ENCODE data around the gene CCDC24.

DNA sequence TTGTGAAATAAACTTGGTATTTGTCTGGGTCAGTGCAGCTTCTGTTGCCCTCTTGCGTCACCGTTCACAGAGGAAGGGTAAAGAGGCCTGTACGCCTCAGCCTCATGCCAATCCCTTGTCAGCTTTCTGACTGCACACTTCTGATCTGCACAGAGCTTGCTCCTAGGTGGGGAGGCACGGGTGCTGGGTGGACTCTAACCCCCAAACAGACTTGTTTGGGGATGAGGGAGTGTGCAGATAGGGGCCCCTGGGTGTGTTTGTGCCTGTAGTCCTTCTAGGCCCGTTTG lies 13.2 kb upstream of the CCDC24 start:
- TF ChIP-seq, protein P1, sequence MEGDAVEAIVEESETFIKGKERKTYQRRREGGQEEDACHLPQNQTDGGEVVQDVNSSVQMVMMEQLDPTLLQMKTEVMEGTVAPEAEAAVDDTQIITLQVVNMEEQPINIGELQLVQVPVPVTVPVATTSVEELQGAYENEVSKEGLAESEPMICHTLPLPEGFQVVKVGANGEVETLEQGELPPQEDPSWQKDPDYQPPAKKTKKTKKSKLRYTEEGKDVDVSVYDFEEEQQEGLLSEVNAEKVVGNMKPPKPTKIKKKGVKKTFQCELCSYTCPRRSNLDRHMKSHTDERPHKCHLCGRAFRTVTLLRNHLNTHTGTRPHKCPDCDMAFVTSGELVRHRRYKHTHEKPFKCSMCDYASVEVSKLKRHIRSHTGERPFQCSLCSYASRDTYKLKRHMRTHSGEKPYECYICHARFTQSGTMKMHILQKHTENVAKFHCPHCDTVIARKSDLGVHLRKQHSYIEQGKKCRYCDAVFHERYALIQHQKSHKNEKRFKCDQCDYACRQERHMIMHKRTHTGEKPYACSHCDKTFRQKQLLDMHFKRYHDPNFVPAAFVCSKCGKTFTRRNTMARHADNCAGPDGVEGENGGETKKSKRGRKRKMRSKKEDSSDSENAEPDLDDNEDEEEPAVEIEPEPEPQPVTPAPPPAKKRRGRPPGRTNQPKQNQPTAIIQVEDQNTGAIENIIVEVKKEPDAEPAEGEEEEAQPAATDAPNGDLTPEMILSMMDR (IDR thresholded peaks at IDR 0.05) = no peak
- no peak for TF ChIP-seq POLR2A (IDR thresholded peaks at IDR 0.05)

Measured in Peyer's patch (tissue), 4 donors.